HepG2 (cell line): ENCODE results near the gene RBM6. TPM values are rescaled to one million over a fixed set of nuclear protein-coding genes. Genes with fewer than 3 reads are reported as not detected.
A peak's percentile ranks its signal among the peaks of the same experiment; 100 is the strongest.

ENCODE experiments used
- IKZF4 ChIP-seq: sonication (generic); formaldehyde crosslinking; IDR thresholded peaks from 2 replicates; pipeline ENCODE4 v1.5.1; 2020; ENCODE audit warnings: borderline replicate concordance, mild to moderate bottlenecking, low read depth, missing genetic modification reagents; ENCODE audit errors: not compliant biosample characterization
- KAT8 ChIP-seq: IDR thresholded peaks from 2 replicates; pipeline ENCODE4 v1.6.1; 2016; ENCODE audit warnings: missing genetic modification reagents, missing compliant biosample characterization
- KDM5B ChIP-seq: sonication (generic); formaldehyde crosslinking; IDR thresholded peaks from 2 replicates; pipeline ENCODE4 v1.4.0; 2020; ENCODE audit warnings: missing genetic modification reagents, mild to moderate bottlenecking, borderline replicate concordance
- KMT2B ChIP-seq: IDR thresholded peaks from 2 replicates; pipeline ENCODE4 v1.6.1; 2016; ENCODE audit warnings: missing genetic modification reagents, missing compliant biosample characterization
- NFE2L2 ChIP-seq: fragments of 150-350 bp; IDR thresholded peaks from 2 replicates; pipeline ENCODE4 v1.6.1; 2014; ENCODE audit warnings: low read length
- NR2F2 ChIP-seq: IDR thresholded peaks from 2 replicates; pipeline ENCODE4 v1.6.1; 2012; ENCODE audit warnings: low read depth, inconsistent platforms, borderline replicate concordance
- PAF1 ChIP-seq: IDR thresholded peaks from 2 replicates; pipeline ENCODE4 v1.6.1; 2016; ENCODE audit warnings: missing genetic modification reagents, missing compliant biosample characterization
- RAD51 ChIP-seq: fragments of 450-650 bp; IDR thresholded peaks from 2 replicates; pipeline ENCODE4 v1.6.1; 2016; ENCODE audit warnings: borderline replicate concordance
- REXO4 ChIP-seq: sonication (generic); formaldehyde crosslinking; IDR thresholded peaks from 2 replicates; pipeline ENCODE4 v1.8.0; 2022; ENCODE audit warnings: missing genetic modification reagents, mild to moderate bottlenecking, borderline replicate concordance
- SMAD3 ChIP-seq: sonication (generic); formaldehyde crosslinking; IDR thresholded peaks from 2 replicates; pipeline ENCODE4 v1.4.0; 2020; ENCODE audit warnings: missing genetic modification reagents
- SP5 ChIP-seq: IDR thresholded peaks from 2 replicates; pipeline ENCODE4 v1.6.1; 2016; ENCODE audit warnings: low read depth, borderline replicate concordance
- TBL1XR1 ChIP-seq: fragments of 150-350 bp; IDR thresholded peaks from 2 replicates; pipeline ENCODE4 v1.6.1; 2014; ENCODE audit warnings: borderline replicate concordance, low read length; ENCODE audit not compliant: partially characterized antibody
- THAP11 ChIP-seq: IDR thresholded peaks from 2 replicates; pipeline ENCODE4 v1.6.1; 2016; ENCODE audit warnings: missing biosample characterization, missing genetic modification reagents
- ZC3H13 ChIP-seq: sonication (generic); formaldehyde crosslinking; IDR thresholded peaks from 2 replicates; pipeline ENCODE4 v1.8.1; 2023; ENCODE audit warnings: mild to moderate bottlenecking, missing genetic modification reagents, moderate library complexity
- ZMAT3 ChIP-seq: sonication (generic); formaldehyde crosslinking; conservative IDR thresholded peaks from 2 replicates; pipeline ENCODE4 v1.7.0; 2021; ENCODE audit warnings: missing genetic modification reagents
- ZNF121 ChIP-seq: sonication (generic); formaldehyde crosslinking; IDR thresholded peaks from 2 replicates; pipeline ENCODE4 v1.5.0; 2020; ENCODE audit warnings: mild to moderate bottlenecking, missing genetic modification reagents
- ZNF124 ChIP-seq: sonication (generic); formaldehyde crosslinking; IDR thresholded peaks from 2 replicates; pipeline ENCODE4 v1.4.0; 2020; ENCODE audit warnings: missing genetic modification reagents
- ZNF282 ChIP-seq: fragments of 450-650 bp; IDR thresholded peaks from 2 replicates; pipeline ENCODE4 v1.6.1; 2018; ENCODE audit not compliant: partially characterized antibody
- ZNF33A ChIP-seq: sonication (generic); formaldehyde crosslinking; IDR thresholded peaks from 2 replicates; pipeline ENCODE4 v1.5.1; 2020; ENCODE audit warnings: missing genetic modification reagents, mild to moderate bottlenecking, moderate library complexity, borderline replicate concordance
- ZNF354B ChIP-seq: sonication (generic); formaldehyde crosslinking; IDR thresholded peaks from 2 replicates; pipeline ENCODE4 v1.8.0; 2022; ENCODE audit warnings: mild to moderate bottlenecking, missing genetic modification reagents
- ZNF367 ChIP-seq: sonication (generic); formaldehyde crosslinking; IDR thresholded peaks from 2 replicates; pipeline ENCODE4 v1.4.0; 2020; ENCODE audit warnings: missing genetic modification reagents, borderline replicate concordance
- ZNF510 ChIP-seq: sonication (generic); formaldehyde crosslinking; IDR thresholded peaks from 2 replicates; pipeline ENCODE4 v1.4.0; 2020; ENCODE audit warnings: low read depth, mild to moderate bottlenecking, missing genetic modification reagents
- ZNF552 ChIP-seq: sonication (generic); formaldehyde crosslinking; IDR thresholded peaks from 2 replicates; pipeline ENCODE4 v1.9.0; 2022; ENCODE audit warnings: missing genetic modification reagents, mild to moderate bottlenecking, borderline replicate concordance
- ZNF678 ChIP-seq: sonication (generic); formaldehyde crosslinking; IDR thresholded peaks from 2 replicates; pipeline ENCODE4 v1.4.0; 2020; ENCODE audit warnings: mild to moderate bottlenecking, missing genetic modification reagents
- ZNF781 ChIP-seq: sonication (generic); formaldehyde crosslinking; IDR thresholded peaks from 2 replicates; pipeline ENCODE4 v1.5.1; 2020; ENCODE audit warnings: borderline replicate concordance, mild to moderate bottlenecking, missing genetic modification reagents; ENCODE audit errors: not compliant biosample characterization
- ZNF792 ChIP-seq: IDR thresholded peaks from 2 replicates; pipeline ENCODE4 v1.6.1; 2016
- ZSCAN20 ChIP-seq: sonication (generic); formaldehyde crosslinking; IDR thresholded peaks from 2 replicates; pipeline ENCODE4 v1.4.0; 2020; ENCODE audit warnings: missing genetic modification reagents, mild to moderate bottlenecking, borderline replicate concordance
- polyA plus RNA-seq, 8 experiments: library from polyadenylated mRNA; depleted of rRNA in 3 of 8; stranded (reverse) in 7 of 8; unstranded in 1 of 8; fragments of >200 nt; fragmentation: Illumina TruSeq in 4 of 8; extraction: Trizol in 4 of 8; gene quantifications; 2 replicates each; pipeline versions ENCODE4 v1.2.1 to v1.2.3, GENCODE V29; 2011 to 2016; ENCODE audit warnings: low read depth in 4 of 8, missing spikeins in 1 of 8, mixed read lengths in 1 of 8; ENCODE audit not compliant: insufficient read depth in 1 of 8
- total RNA-seq, 5 experiments: library from RNA; depleted of rRNA; stranded (reverse); fragments of >200 nt; fragmentation: Illumina TruSeq; extraction: Trizol; gene quantifications; 2 replicates each; pipeline ENCODE4 v1.2.3, GENCODE V29; 2016; ENCODE audit warnings: low read depth in 1 of 5
- TF ChIP-seq, protein P1 (sequence below): sonication (generic); formaldehyde crosslinking; conservative IDR thresholded peaks from 2 replicates; pipeline ENCODE4 v1.8.0; 2022; ENCODE audit warnings: mild to moderate bottlenecking, moderate library complexity, missing genetic modification reagents
- TF ChIP-seq, protein P2 (sequence below): sonication (generic); formaldehyde crosslinking; IDR thresholded peaks from 2 replicates; pipeline ENCODE4 v1.9.0; 2021; ENCODE audit warnings: missing genetic modification reagents, mild to moderate bottlenecking, borderline replicate concordance
- TF ChIP-seq, protein P3 (sequence below): sonication (generic); formaldehyde crosslinking; IDR thresholded peaks from 2 replicates; pipeline ENCODE4 v1.5.0; 2020; ENCODE audit warnings: mild to moderate bottlenecking, missing genetic modification reagents, moderate library complexity

RBM6 gene
- total and polyA plus RNA-seq, 2 of the 13 experiments (the other 11 are each of a cell fraction or from before 2014, with no cell fraction given) = 72.7 to 86.1 TPM

DNA sequence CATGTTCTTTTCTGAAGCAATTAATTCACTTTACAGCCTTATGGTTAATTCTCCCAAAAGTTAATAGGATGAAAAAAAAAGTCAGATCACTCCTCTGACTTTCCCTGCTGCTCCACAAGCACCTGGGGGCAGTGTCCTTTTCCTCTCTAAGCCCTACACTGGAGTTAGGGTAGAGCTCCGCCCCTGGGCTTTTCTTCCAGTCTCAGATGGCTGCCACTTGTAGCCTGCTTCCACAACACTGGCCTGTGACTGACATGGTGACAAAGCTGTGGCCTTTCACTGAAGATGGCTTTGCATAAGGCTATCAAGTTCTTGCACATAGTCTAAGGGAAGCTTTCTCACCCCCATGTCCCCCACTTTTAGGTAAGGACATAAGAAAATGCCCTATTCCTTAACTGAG lies 9.0 kb upstream of the RBM6 start (continued):
- no peak for TF ChIP-seq PAF1 (CRISPR knock-in tag)
- TF ChIP-seq, protein P1, sequence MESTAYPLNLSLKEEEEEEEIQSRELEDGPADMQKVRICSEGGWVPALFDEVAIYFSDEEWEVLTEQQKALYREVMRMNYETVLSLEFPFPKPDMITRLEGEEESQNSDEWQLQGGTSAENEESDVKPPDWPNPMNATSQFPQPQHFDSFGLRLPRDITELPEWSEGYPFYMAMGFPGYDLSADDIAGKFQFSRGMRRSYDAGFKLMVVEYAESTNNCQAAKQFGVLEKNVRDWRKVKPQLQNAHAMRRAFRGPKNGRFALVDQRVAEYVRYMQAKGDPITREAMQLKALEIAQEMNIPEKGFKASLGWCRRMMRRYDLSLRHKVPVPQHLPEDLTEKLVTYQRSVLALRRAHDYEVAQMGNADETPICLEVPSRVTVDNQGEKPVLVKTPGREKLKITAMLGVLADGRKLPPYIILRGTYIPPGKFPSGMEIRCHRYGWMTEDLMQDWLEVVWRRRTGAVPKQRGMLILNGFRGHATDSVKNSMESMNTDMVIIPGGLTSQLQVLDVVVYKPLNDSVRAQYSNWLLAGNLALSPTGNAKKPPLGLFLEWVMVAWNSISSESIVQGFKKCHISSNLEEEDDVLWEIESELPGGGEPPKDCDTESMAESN (CRISPR knock-in tag) = no peak
- no peak for TF ChIP-seq IKZF4 (CRISPR knock-in tag)
- no peak for TF ChIP-seq ZNF510 (CRISPR knock-in tag)
- TF ChIP-seq ZNF781 = no peak
- TF ChIP-seq, protein P2, sequence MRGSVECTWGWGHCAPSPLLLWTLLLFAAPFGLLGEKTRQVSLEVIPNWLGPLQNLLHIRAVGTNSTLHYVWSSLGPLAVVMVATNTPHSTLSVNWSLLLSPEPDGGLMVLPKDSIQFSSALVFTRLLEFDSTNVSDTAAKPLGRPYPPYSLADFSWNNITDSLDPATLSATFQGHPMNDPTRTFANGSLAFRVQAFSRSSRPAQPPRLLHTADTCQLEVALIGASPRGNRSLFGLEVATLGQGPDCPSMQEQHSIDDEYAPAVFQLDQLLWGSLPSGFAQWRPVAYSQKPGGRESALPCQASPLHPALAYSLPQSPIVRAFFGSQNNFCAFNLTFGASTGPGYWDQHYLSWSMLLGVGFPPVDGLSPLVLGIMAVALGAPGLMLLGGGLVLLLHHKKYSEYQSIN (CRISPR knock-in tag) = no peak
- TF ChIP-seq ZNF354B (CRISPR knock-in tag) = no peak
- TF ChIP-seq ZNF552 (CRISPR knock-in tag) = no peak
- TF ChIP-seq RAD51 = no peak
- peak; percentile 68; the same call in 1 of the 2 replicates for TF ChIP-seq SP5
- TF ChIP-seq SMAD3 (CRISPR knock-in tag) = no peak
- no peak for TF ChIP-seq ZNF792 (CRISPR knock-in tag)
- TF ChIP-seq ZNF282 = no peak
- no peak for TF ChIP-seq ZNF33A (CRISPR knock-in tag)
- TF ChIP-seq TBL1XR1 = no peak
- TF ChIP-seq, protein P3, sequence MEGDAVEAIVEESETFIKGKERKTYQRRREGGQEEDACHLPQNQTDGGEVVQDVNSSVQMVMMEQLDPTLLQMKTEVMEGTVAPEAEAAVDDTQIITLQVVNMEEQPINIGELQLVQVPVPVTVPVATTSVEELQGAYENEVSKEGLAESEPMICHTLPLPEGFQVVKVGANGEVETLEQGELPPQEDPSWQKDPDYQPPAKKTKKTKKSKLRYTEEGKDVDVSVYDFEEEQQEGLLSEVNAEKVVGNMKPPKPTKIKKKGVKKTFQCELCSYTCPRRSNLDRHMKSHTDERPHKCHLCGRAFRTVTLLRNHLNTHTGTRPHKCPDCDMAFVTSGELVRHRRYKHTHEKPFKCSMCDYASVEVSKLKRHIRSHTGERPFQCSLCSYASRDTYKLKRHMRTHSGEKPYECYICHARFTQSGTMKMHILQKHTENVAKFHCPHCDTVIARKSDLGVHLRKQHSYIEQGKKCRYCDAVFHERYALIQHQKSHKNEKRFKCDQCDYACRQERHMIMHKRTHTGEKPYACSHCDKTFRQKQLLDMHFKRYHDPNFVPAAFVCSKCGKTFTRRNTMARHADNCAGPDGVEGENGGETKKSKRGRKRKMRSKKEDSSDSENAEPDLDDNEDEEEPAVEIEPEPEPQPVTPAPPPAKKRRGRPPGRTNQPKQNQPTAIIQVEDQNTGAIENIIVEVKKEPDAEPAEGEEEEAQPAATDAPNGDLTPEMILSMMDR (CRISPR knock-in tag) = peak; percentile 60
- TF ChIP-seq ZSCAN20 (CRISPR knock-in tag) = no peak
- TF ChIP-seq NFE2L2 = no peak
- no peak for TF ChIP-seq ZNF121 (CRISPR knock-in tag)
- TF ChIP-seq KMT2B (CRISPR knock-in tag) = no peak
- TF ChIP-seq ZMAT3 = no peak
- TF ChIP-seq ZNF124 (CRISPR knock-in tag) = 0 out of 2 replicates have a peak, but pooled peaks have one; percentile 28
- no peak for TF ChIP-seq ZNF367 (CRISPR knock-in tag)
- TF ChIP-seq ZNF678 = no peak
- TF ChIP-seq REXO4 = no peak
- TF ChIP-seq KDM5B (CRISPR knock-in tag) = no peak
- no peak for TF ChIP-seq NR2F2
- peak; percentile 71; the same call in 1 of the 2 replicates for TF ChIP-seq THAP11
- peak; percentile 19; the same call in 1 of the 2 replicates for TF ChIP-seq KAT8 (CRISPR knock-in tag)
- TF ChIP-seq ZC3H13 = no peak
